T-helper 2 cell treated with Interferon-gamma antibody and Interleukin-4, amounts not matched to agents 5 μg/mL and 100 μg/mL, for 36 hours (primary cell): Measurements from ENCODE around the gene TFRC.
"Not testable (repeated sequence)": the region's sequence is repeated elsewhere in the genome, so short reads cannot be mapped to it uniquely, and the experiment has no call there.

Experiments
- DNase-seq: peaks from one replicate; pipeline ENCODE4 v3.0.0; 2021; ENCODE audit warnings: low spot score
- H3K27ac Mint-ChIP-seq: one replicate; pipeline ENCODE4 v1.8.0; 2021; ENCODE audit warnings: mild to moderate bottlenecking, mixed read lengths
- H3K27me3 Mint-ChIP-seq: one replicate; pipeline ENCODE4 v1.8.0; 2021; ENCODE audit warnings: low read depth, mixed read lengths
- H3K36me3 Mint-ChIP-seq: one replicate; pipeline ENCODE4 v1.8.0; 2021; ENCODE audit warnings: low read depth, mixed read lengths
- H3K4me1 Mint-ChIP-seq: one replicate; pipeline ENCODE4 v1.8.0; 2021; ENCODE audit warnings: low read depth, mixed read lengths
- H3K4me3 Mint-ChIP-seq: one replicate; pipeline ENCODE4 v1.8.0; 2022; ENCODE audit warnings: mild to moderate bottlenecking, moderate library complexity, mixed read lengths
- H3K9me3 Mint-ChIP-seq: one replicate; pipeline ENCODE4 v1.8.0; 2021; ENCODE audit warnings: mixed read lengths

The TFRC gene

GRCh38 chr3:196048922-196049598 is 32.8 kb downstream of the TFRC start:
- no peak overlapping the region for H3K4me3 Mint-ChIP-seq
- H3K36me3 Mint-ChIP-seq = peaks cover 56% of the 10 kb centered on the region
- no peak overlapping the region for H3K27ac Mint-ChIP-seq
- H3K4me1 Mint-ChIP-seq = no peaks in the 10 kb centered on the region
- DNase-seq = no peak
- no peaks in the 10 kb centered on the region for H3K27me3 Mint-ChIP-seq
- H3K9me3 Mint-ChIP-seq = no peaks in the 10 kb centered on the region

DNA sequence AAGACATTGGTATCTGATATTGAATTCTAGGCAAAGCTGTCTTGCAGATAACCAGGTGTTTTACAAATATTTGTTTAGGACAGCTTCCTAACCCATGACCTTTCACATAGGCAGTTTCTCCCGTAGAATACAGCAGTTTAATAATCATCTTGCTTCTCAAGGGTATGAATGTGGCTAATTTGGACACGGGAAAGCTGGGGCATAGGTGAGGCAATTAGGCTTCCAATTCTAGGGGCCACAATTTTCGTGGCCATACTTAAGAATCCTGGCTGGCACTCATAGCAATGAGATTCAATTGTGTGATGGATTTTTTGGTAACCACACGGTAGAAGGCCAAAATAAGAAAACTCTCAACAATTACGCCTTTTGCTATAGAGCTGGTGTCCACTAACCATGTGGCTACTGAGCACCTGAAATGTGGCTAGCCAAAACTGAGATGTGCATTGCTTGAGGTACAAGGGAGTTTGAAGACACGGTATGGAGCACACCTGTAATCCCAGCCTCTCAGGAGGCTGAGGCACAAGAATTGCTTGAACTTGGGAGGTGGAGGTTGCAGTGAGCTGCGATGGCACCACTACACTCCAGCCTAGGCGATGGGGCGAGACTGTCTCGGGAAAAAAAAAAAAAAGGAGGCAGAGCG is 34.4 kb downstream of the TFRC start:
- Mint-ChIP-seq H3K4me3 (no peak overlapping the region), H3K27ac (peak overlapping the region; percentile 26), H3K4me1 (no peaks in the 10 kb centered on the region), H3K27me3 (no peaks in the 10 kb centered on the region), H3K9me3 (no peaks in the 10 kb centered on the region), H3K36me3 (peaks cover 51% of the 10 kb centered on the region)
- no peak for DNase-seq

- peaks cover 10% of the 10 kb centered on the region for H3K9me3 Mint-ChIP-seq
- H3K27me3 Mint-ChIP-seq = no peaks in the 10 kb centered on the region
- DNase-seq = no peak
- H3K27ac Mint-ChIP-seq = no peak overlapping the region
- no peaks in the 10 kb centered on the region for H3K4me1 Mint-ChIP-seq
- no peak overlapping the region for H3K4me3 Mint-ChIP-seq
- peaks cover 34% of the 10 kb centered on the region for H3K36me3 Mint-ChIP-seq
Measured at GRCh38 chr3:196044513-196044912, 37.4 kb downstream of the TFRC start.

- peaks cover 2% of the 10 kb centered on the region for H3K4me1 Mint-ChIP-seq
- H3K9me3 Mint-ChIP-seq = peaks cover 10% of the 10 kb centered on the region
- no peak overlapping the region for H3K27ac Mint-ChIP-seq
- DNase-seq = no peak
- no peaks in the 10 kb centered on the region for H3K27me3 Mint-ChIP-seq
- H3K36me3 Mint-ChIP-seq = peaks cover 22% of the 10 kb centered on the region
- no peak overlapping the region for H3K4me3 Mint-ChIP-seq
Measured at GRCh38 chr3:196042673-196043072, 39.2 kb downstream of the TFRC start.

DNA sequence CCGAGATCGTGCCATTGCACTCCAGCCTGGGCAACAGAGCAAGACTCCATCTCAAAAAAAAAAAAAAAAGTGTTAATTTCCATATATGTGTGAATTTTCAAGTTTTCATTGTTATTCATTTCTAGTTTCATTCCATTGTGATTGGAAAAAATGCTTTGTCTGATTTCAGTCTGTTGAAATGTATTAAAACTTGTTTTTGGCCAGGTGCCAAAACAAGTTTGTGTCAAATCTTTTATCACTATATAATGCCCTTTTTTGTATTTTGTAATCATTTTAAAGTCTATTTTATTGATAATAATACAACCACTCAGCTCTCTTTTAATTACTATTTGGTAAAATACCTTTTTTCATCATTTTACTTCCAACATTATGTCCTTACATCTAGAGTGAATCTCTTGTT is 42.5 kb downstream of the TFRC start:
- DNase-seq = no peak
- peaks cover 19% of the 10 kb centered on the region for H3K36me3 Mint-ChIP-seq
- H3K4me1 Mint-ChIP-seq = peaks cover 2% of the 10 kb centered on the region
- no peak overlapping the region for H3K4me3 Mint-ChIP-seq
- H3K9me3 Mint-ChIP-seq = peaks cover 19% of the 10 kb centered on the region
- H3K27me3 Mint-ChIP-seq = peaks cover 2% of the 10 kb centered on the region
- H3K27ac Mint-ChIP-seq = no peak overlapping the region

DNA sequence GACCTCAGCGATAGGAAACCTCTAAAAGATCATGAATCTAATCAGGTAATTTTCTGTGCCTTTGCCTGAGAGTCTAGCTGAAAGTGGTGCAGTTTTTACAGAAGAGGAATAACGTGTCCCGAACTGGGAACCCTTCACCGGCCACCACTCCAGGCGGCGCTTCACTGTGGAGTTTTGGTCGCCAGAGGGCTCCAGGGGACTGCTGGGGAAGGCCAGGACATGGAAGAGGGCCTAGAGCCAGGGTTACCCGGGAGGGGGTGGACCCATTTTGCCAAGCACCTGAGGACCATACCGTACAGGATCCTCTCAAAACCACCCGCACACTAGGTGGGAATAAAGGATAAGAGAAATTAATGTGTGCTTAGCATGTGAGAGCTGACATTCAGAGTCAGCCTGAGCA is 55.8 kb downstream of the TFRC start:
- not testable (repeated sequence) for H3K9me3 Mint-ChIP-seq, H3K27ac Mint-ChIP-seq, H3K36me3 Mint-ChIP-seq, H3K4me3 Mint-ChIP-seq, DNase-seq, H3K4me1 Mint-ChIP-seq
- peaks cover 20% of the 10 kb centered on the region for H3K27me3 Mint-ChIP-seq

GRCh38 chr3:196024968-196025367 is 56.9 kb downstream of the TFRC start:
- Mint-ChIP-seq H3K27ac (no peak overlapping the region), H3K36me3 (no peaks in the 10 kb centered on the region), H3K27me3 (peaks cover 9% of the 10 kb centered on the region), H3K9me3 (no peaks in the 10 kb centered on the region), H3K4me3 (no peak overlapping the region), H3K4me1 (peaks cover 1% of the 10 kb centered on the region)
- DNase-seq = no peak

- no peaks in the 10 kb centered on the region for H3K36me3 Mint-ChIP-seq
- H3K27me3 Mint-ChIP-seq = peaks cover 4% of the 10 kb centered on the region
- DNase-seq = no peak
- H3K27ac Mint-ChIP-seq = no peak overlapping the region
- no peak overlapping the region for H3K4me3 Mint-ChIP-seq
- peaks cover 1% of the 10 kb centered on the region for H3K4me1 Mint-ChIP-seq
- H3K9me3 Mint-ChIP-seq = no peaks in the 10 kb centered on the region
Measured at GRCh38 chr3:196023947-196024346, 57.9 kb downstream of the TFRC start.

GRCh38 chr3:196022499-196022878 is 59.4 kb downstream of the TFRC start:
- not testable (repeated sequence) for H3K9me3 Mint-ChIP-seq, H3K4me3 Mint-ChIP-seq, H3K27ac Mint-ChIP-seq, H3K36me3 Mint-ChIP-seq, DNase-seq, H3K27me3 Mint-ChIP-seq, H3K4me1 Mint-ChIP-seq

DNA sequence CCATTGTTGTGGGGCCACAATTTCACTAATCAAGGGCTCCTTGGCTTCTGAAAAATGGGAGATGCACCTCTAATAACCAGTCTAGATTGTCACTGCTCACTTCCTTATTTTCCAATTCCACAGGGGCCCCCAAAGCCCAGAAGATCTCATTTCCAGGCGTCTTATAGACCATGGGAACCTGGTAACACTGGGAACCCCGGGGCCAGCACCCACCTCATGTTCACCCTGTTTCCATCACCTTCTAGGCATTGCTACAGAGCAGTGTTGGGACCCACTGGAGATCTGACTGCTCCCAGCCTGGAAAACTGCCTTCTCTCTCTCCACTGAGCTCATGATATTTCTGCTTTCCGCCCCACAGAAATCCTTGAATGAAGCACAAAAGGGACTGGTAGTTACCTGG is 61.5 kb downstream of the TFRC start:
- H3K36me3 Mint-ChIP-seq = no peaks in the 10 kb centered on the region

DNA sequence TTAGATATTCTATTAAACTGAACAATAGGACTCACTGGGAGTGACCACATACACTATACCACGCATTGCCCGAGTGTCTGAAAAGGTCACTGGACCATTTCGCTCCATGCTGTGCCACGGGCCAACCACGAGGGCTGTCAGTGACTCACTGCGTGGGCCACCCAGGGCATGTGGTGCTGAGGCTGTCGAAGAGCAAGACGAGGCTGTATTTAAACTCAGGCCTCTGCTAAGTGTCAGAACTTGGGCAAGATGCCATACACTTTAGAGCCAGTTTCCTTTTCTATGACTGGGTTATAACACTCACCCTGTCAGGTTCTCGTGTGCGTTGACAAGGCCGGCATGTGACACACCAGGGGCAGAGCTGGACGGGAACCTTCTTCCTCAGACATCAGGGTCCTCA is 62.3 kb downstream of the TFRC start:
- not testable (repeated sequence) for H3K36me3 Mint-ChIP-seq, H3K27me3 Mint-ChIP-seq, H3K4me3 Mint-ChIP-seq, DNase-seq, H3K4me1 Mint-ChIP-seq, H3K9me3 Mint-ChIP-seq, H3K27ac Mint-ChIP-seq

More for the DNA sequence above, 61.5 kb downstream of the TFRC start:
- Mint-ChIP-seq H3K27ac (no peak overlapping the region), H3K9me3 (no peaks in the 10 kb centered on the region), H3K4me1 (peaks cover 4% of the 10 kb centered on the region), H3K27me3 (no peaks in the 10 kb centered on the region), H3K4me3 (no peak overlapping the region)
- no peak for DNase-seq

DNA sequence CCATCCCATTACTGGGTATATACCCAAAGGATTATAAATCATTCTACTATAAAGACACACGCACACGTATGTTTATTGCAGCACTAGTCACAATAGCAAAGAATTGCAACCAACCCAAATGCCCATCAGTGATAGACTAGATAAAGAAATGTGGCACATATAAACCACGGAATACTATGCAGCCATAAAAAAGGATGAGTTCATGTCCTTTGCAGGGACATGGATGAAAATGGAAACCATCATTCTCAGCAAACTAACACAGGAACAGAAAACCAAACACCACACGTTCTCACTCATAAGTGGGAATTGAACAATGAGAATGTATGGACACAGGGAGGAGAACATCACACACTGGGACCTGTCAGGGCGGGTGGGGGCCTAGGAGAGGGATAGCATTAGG is 63.7 kb downstream of the TFRC start:
- not testable (repeated sequence) for DNase-seq, H3K9me3 Mint-ChIP-seq, H3K36me3 Mint-ChIP-seq, H3K4me1 Mint-ChIP-seq, H3K27ac Mint-ChIP-seq, H3K4me3 Mint-ChIP-seq, H3K27me3 Mint-ChIP-seq

- peaks cover 2% of the 10 kb centered on the region for H3K9me3 Mint-ChIP-seq
- H3K4me1 Mint-ChIP-seq = peaks cover 4% of the 10 kb centered on the region
- no peak overlapping the region for H3K27ac Mint-ChIP-seq
- H3K4me3 Mint-ChIP-seq = no peak overlapping the region
- DNase-seq = no peak
- H3K36me3 Mint-ChIP-seq = no peaks in the 10 kb centered on the region
- peaks cover 8% of the 10 kb centered on the region for H3K27me3 Mint-ChIP-seq
Measured at GRCh38 chr3:196016485-196016884, 65.4 kb downstream of the TFRC start.

GRCh38 chr3:196016059-196016458 is 65.8 kb downstream of the TFRC start:
- H3K9me3 Mint-ChIP-seq = peaks cover 6% of the 10 kb centered on the region
- H3K27me3 Mint-ChIP-seq = peaks cover 12% of the 10 kb centered on the region
- H3K4me3 Mint-ChIP-seq = no peak overlapping the region
- peaks cover 4% of the 10 kb centered on the region for H3K4me1 Mint-ChIP-seq
- no peaks in the 10 kb centered on the region for H3K36me3 Mint-ChIP-seq
- DNase-seq = no peak
- H3K27ac Mint-ChIP-seq = no peak overlapping the region
